Activated naive CD4-positive, alpha-beta T cell treated with anti-CD3 and anti-CD28 coated beads for 36 hours (primary cell): ENCODE data around the gene SCPEP1. TPM values are rescaled to one million over a fixed set of nuclear protein-coding genes. Genes with fewer than 3 reads are reported as not detected.
"Not testable (repeated sequence)": the region's sequence is repeated elsewhere in the genome, so short reads cannot be mapped to it uniquely, and the experiment has no call there.

Source experiments
- CTCF ChIA-PET: fragments of 350-600 bp; sonication (Branson Sonifier 250); formaldehyde crosslinking; loops from one replicate; lab custom pipeline; 2021; ENCODE audit warnings: antibody characterized with exemption; lab: Charles Lee
- DNase-seq: peaks from one replicate; pipeline ENCODE4 v3.0.0-alpha.2; 2020
- H3K27ac Mint-ChIP-seq: one replicate; pipeline ENCODE4 v1.8.0; 2021; ENCODE audit warnings: mild to moderate bottlenecking, mixed read lengths
- H3K27me3 Mint-ChIP-seq: one replicate; pipeline ENCODE4 v1.8.0; 2021; ENCODE audit warnings: low read depth, mixed read lengths
- H3K36me3 Mint-ChIP-seq: one replicate; pipeline ENCODE4 v1.8.0; 2021; ENCODE audit warnings: low read depth, mixed read lengths
- H3K4me1 Mint-ChIP-seq: one replicate; pipeline ENCODE4 v1.8.0; 2021; ENCODE audit warnings: low read depth, mixed read lengths
- H3K4me3 Mint-ChIP-seq: one replicate; pipeline ENCODE4 v1.8.0; 2021; ENCODE audit warnings: mild to moderate bottlenecking, moderate library complexity, mixed read lengths
- H3K9me3 Mint-ChIP-seq: one replicate; pipeline ENCODE4 v1.8.0; 2021; ENCODE audit warnings: mixed read lengths
- intact Hi-C: fragments of 100-400 bp; cut with micrococcal nuclease; formaldehyde crosslinking; loops from one replicate; pipeline ENCODE4 v1.15.1; 2023
- total RNA-seq, 2 experiments: library from RNA; stranded (reverse); gene quantifications; one replicate each; pipeline ENCODE4 v1.2.3, GENCODE V29; 2021

The SCPEP1 gene
- total RNA-seq, 2 experiments from 2014 or later = 11.7 to 15.3 TPM

GRCh38 chr17:56939869-56940484 is 38.0 kb upstream of the SCPEP1 start:
- DNase-seq = no peak
- peaks cover 44% of the 10 kb centered on the region for H3K36me3 Mint-ChIP-seq

DNA sequence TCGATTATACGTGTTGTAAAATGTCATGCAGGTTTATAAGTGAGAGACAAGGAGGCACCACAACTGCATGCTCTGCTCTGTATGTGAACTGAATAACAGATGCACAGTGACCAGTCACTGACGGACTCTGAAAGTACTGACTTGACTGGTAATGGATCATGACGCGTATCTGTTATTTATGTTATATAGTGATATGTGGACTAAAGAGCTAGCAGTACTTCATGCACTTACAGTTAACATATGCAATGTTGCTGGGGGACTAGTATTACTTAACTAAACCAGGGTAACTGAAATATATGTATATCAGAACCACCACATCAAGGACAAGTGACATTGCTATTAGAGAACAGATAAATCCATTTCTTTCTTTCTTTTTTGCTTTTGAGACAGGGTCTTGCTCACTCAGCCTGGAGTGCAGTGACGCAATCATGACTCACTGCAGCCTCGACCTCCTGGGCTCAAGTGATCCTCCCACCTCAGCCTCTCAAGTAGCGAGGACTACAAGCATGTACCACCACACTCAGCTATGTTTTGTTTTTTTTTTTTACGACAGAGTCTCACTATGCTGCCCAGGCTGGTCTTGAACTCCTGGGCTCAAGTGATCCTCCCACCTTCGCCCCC is 34.3 kb upstream of the SCPEP1 start:
- intact Hi-C loops = no loop called here
- CTCF ChIA-PET = interaction anchor here (4.8 kb wide), 1 partner anchor 125 kb away, joined by 91 read pairs; no protein-coding TSS in a partner anchor
- Mint-ChIP-seq H3K9me3 (no peaks in the 10 kb centered on the region), H3K27ac (no peak overlapping the region), H3K4me3 (no peak overlapping the region), H3K36me3 (peaks cover 39% of the 10 kb centered on the region), H3K27me3 (no peaks in the 10 kb centered on the region), H3K4me1 (peaks cover 5% of the 10 kb centered on the region)
- DNase-seq = no peak

More at GRCh38 chr17:56939869-56940484, 38.0 kb upstream of the SCPEP1 start:
- H3K4me1 Mint-ChIP-seq = peaks cover 14% of the 10 kb centered on the region
- no peak overlapping the region for H3K4me3 Mint-ChIP-seq
- H3K27me3 Mint-ChIP-seq = no peaks in the 10 kb centered on the region
- intact Hi-C loops = loop anchor here (1.0 to 2.0 kb wide), 3 partner anchors 26 to 121 kb away; partner anchors contain the start of gene TRIM25
- CTCF ChIA-PET = interaction anchor here (0.6 to 4.8 kb wide), 20 partner anchors 8 to 179 kb away, joined by 3 to 91 read pairs (median 5); partner anchors contain the start of gene TRIM25
- no peak overlapping the region for H3K27ac Mint-ChIP-seq
- H3K9me3 Mint-ChIP-seq = no peaks in the 10 kb centered on the region

- Mint-ChIP-seq H3K4me3 (no peak overlapping the region), H3K27me3 (no peaks in the 10 kb centered on the region), H3K27ac (no peak overlapping the region), H3K36me3 (peaks cover 38% of the 10 kb centered on the region), H3K4me1 (peaks cover 4% of the 10 kb centered on the region), H3K9me3 (no peaks in the 10 kb centered on the region)
- CTCF ChIA-PET = no interaction called here
- intact Hi-C loops = no loop called here
- no peak for DNase-seq
Measured at GRCh38 chr17:56945938-56946505, 31.9 kb upstream of the SCPEP1 start.

GRCh38 chr17:56947741-56948140 is 30.2 kb upstream of the SCPEP1 start:
- intact Hi-C loops = no loop called here
- no peak for DNase-seq
- CTCF ChIA-PET = interaction anchor here (0.6 to 0.7 kb wide), 2 partner anchors 8 to 131 kb away, joined by 3 to 4 read pairs; no protein-coding TSS in a partner anchor

GRCh38 chr17:56948491-56948890 is 29.4 kb upstream of the SCPEP1 start:
- DNase-seq = no peak
- Mint-ChIP-seq H3K9me3 (no peaks in the 10 kb centered on the region), H3K27me3 (no peaks in the 10 kb centered on the region), H3K4me3 (no peak overlapping the region), H3K27ac (no peak overlapping the region), H3K4me1 (peaks cover 3% of the 10 kb centered on the region), H3K36me3 (peaks cover 29% of the 10 kb centered on the region)
- intact Hi-C loops = no loop called here
- CTCF ChIA-PET = interaction anchor here (0.7 kb wide), 1 partner anchor 9 kb away, joined by 4 read pairs; no protein-coding TSS in a partner anchor

More at GRCh38 chr17:56947741-56948140, 30.2 kb upstream of the SCPEP1 start:
- H3K27ac Mint-ChIP-seq = no peak overlapping the region
- peaks cover 4% of the 10 kb centered on the region for H3K4me1 Mint-ChIP-seq
- peaks cover 29% of the 10 kb centered on the region for H3K36me3 Mint-ChIP-seq
- no peak overlapping the region for H3K4me3 Mint-ChIP-seq
- no peaks in the 10 kb centered on the region for H3K9me3 Mint-ChIP-seq
- H3K27me3 Mint-ChIP-seq = no peaks in the 10 kb centered on the region

DNA sequence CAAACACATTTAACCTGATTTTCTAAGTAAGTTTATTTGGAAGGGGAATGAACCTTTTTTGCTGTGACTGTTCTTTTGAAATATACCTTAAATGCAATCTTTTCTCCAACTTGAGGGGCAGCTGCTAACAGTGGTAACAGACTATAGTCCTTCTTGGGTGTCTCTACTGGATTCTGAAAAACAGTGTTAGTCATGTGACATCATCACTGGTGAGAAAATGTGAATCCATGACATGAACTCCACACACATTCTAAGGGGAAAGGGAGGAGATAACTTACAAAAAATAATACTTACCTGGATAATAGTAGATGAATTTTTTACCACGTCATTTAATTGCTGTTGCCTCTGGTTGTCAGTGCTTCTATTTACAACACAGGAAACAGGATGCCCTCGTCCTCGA is 28.3 kb upstream of the SCPEP1 start:
- Mint-ChIP-seq H3K4me1 (no peaks in the 10 kb centered on the region), H3K4me3 (no peak overlapping the region), H3K9me3 (no peaks in the 10 kb centered on the region), H3K27me3 (no peaks in the 10 kb centered on the region), H3K27ac (no peak overlapping the region), H3K36me3 (peaks cover 23% of the 10 kb centered on the region)
- CTCF ChIA-PET = no interaction called here
- DNase-seq = no peak
- intact Hi-C loops = no loop called here

DNA sequence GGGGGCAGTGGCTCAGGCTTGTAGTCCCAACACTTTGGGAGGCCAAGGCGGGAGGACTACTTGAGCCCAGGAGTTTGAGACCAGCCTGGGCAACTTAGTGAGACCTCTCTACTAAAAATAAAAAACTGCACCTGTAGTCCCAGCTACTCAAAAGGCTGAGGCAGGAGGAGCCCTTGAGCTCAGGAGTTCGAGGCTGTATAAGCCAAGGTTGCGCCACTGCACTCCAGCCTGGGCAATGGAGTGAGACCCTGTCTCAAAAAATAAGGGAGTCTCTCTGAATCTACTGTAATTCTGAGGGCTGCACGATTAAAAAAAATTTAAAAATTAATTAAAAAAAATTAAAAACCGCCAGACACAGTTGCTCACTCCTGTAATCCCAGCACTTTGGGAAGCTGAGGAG is 20.9 kb upstream of the SCPEP1 start:
- Mint-ChIP-seq H3K4me1 (peaks cover 25% of the 10 kb centered on the region), H3K4me3 (no peak overlapping the region), H3K27me3 (no peaks in the 10 kb centered on the region), H3K9me3 (no peaks in the 10 kb centered on the region), H3K27ac (no peak overlapping the region), H3K36me3 (no peaks in the 10 kb centered on the region)
- CTCF ChIA-PET = no interaction called here
- intact Hi-C loops = no loop called here
- no peak for DNase-seq

DNA sequence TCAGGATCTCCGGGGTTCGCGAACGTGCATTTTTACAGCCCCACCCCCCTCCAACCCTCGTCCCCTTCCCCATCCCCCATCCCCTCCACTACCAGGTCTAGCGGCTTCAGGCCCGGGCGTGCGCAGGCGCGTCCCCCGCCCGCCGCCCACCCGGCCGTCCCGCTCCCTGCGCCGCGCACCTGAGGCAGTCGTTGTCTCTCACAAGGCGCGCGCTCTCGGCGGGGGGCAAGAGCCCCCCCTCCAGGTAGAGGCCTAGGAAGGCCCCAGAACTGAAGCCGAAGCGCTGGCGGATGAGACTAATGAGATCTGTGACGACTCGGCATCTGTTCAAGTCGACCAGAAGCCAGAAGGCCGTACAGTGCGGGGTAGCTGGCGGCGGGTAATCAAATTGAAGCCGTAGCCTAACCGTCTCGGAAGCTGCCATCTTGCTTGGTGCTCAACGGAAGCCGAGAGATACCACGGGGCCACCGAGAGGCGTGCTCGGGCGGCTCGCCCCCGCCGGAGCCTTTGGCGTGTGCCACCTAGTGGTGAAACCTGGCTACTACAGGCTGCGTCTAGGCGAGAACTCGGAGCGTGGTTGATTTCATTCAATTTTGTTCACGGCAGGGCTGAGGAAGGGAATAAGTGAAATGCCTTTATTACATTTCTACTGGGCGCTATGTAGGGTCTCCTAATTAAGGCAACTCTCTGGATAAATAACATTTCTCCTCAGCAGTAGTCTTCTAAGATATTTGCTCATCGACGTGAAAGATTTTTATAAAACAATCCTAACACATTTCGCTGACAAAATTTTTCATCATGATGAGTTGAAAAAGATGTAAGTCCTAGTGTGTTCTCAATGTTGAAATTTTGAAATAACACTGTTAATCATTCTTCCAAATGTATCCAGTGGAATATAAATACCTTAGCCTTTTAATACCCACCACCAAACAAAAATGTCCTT is 17.1 kb upstream of the SCPEP1 start, which contains the start of gene COIL:
Gene COIL, minus strand, starts transcription at position 455 of the 943 bp plus-strand sequence. Its CDS starts 31 bp downstream, at position 424.
- intact Hi-C loops = loop anchor here (1.0 to 5.0 kb wide), 6 partner anchors 17 to 369 kb away; partner anchors contain the start of genes AKAP1, DGKE, NOG and SCPEP1
- CTCF ChIA-PET = interaction anchor here (0.6 to 2.4 kb wide), 4 partner anchors 41 to 1615 kb away, joined by 3 to 11 read pairs (median 4); no protein-coding TSS in a partner anchor
- Mint-ChIP-seq H3K36me3 (no peaks in the 10 kb centered on the region), H3K4me3 (peak within 1 kb of the TSS; percentile 80), H3K9me3 (no peaks in the 10 kb centered on the region), H3K27ac (peak within 1 kb of the TSS; percentile 81), H3K27me3 (no peaks in the 10 kb centered on the region), H3K4me1 (peaks cover 25% of the 10 kb centered on the region)
- DNase-seq = peak; percentile 97

- not testable (repeated sequence) for H3K4me3 Mint-ChIP-seq
Measured at GRCh38 chr17:56965241-56965640, 12.7 kb upstream of the SCPEP1 start.

GRCh38 chr17:56965681-56966080 is 12.2 kb upstream of the SCPEP1 start:
- CTCF ChIA-PET, DNase-seq, intact Hi-C loops, H3K9me3 Mint-ChIP-seq, H3K4me3 Mint-ChIP-seq, H3K27ac Mint-ChIP-seq, H3K27me3 Mint-ChIP-seq, H3K4me1 Mint-ChIP-seq, H3K36me3 Mint-ChIP-seq: not testable (repeated sequence)

More at GRCh38 chr17:56965241-56965640, 12.7 kb upstream of the SCPEP1 start:
- H3K9me3 Mint-ChIP-seq, H3K36me3 Mint-ChIP-seq, H3K27me3 Mint-ChIP-seq, H3K27ac Mint-ChIP-seq, intact Hi-C loops, H3K4me1 Mint-ChIP-seq, DNase-seq, CTCF ChIA-PET: not testable (repeated sequence)

DNA sequence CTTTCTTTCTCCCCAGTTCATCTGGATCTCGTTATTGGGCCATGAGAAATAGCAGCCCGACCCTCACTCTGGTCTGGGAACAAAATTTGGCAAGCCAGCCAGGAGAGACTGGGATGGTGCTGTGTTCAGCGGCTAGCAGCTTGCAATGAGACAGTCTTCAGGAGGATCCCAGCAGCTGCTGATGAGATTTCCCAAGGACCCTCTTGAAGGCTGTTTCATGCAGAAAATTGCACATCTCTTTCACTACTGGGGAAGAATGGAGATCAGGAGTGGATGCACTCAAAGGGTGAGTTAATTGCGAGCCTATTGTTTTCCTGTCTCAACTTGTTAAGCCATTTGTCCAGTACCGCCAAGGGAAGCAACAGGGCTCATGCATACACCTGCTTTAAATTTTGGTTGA is 11.6 kb upstream of the SCPEP1 start:
- no peaks in the 10 kb centered on the region for H3K36me3 Mint-ChIP-seq
- no peak overlapping the region for H3K4me3 Mint-ChIP-seq
- H3K4me1 Mint-ChIP-seq = no peaks in the 10 kb centered on the region
- H3K27ac Mint-ChIP-seq = no peak overlapping the region
- H3K9me3 Mint-ChIP-seq = peaks cover 3% of the 10 kb centered on the region
- intact Hi-C loops = no loop called here
- no peaks in the 10 kb centered on the region for H3K27me3 Mint-ChIP-seq
- CTCF ChIA-PET = interaction anchor here (0.9 kb wide), 1 partner anchor 47 kb away, joined by 4 read pairs; no protein-coding TSS in a partner anchor
- DNase-seq = no peak
